Adrenal gland (tissue), 5 donors: Measurements from ENCODE around the gene MAPK7.

ENCODE experiments used
- POLR2A ChIP-seq, 2 donors: fragments of 450-650 bp; IDR thresholded peaks; one replicate each; pipeline ENCODE4 v1.6.1; 2017; ENCODE audit warnings: antibody characterized with exemption in 2 of 2, mild to moderate bottlenecking in 2 of 2, moderate library complexity in 1 of 2
- TF ChIP-seq, protein P1 (sequence below), 6 experiments: fragments of 450-650 bp in 4 of 6; fragments of 200-600 bp in 2 of 6; sonication (generic) in 1 of 6; IDR thresholded peaks; 1 replicate in 5 of 6; 2 replicates in 1 of 6; pipeline versions ENCODE4 v1.5.1 to v1.8.0; 2016 to 2021; ENCODE audit warnings: antibody characterized with exemption in 6 of 6, mild to moderate bottlenecking in 2 of 6, moderate library complexity in 1 of 6
- donor health status: DM: no; HTN: no; CAD: no.

DNA sequence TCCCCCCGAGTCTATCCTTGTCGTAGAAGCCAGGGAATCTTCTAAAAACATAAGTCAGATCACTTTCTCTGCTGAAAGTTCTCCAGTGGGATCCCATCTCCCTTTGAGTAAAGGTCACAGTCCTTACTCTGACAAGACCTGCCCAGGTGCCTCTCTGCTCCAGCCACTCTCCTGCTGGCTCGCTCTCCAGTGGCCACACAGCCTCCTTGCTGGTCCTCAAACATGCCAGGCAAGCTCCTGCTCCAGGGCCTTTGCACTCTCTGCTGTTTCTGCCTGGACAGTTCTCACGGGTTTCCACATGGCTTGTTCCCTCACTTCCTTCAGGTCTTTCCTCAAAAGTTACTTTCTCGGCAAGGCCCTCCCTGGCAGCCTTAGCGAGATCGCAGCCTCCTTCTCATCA lies 19.1 kb upstream of the MAPK7 start:
- TF ChIP-seq, protein P1, sequence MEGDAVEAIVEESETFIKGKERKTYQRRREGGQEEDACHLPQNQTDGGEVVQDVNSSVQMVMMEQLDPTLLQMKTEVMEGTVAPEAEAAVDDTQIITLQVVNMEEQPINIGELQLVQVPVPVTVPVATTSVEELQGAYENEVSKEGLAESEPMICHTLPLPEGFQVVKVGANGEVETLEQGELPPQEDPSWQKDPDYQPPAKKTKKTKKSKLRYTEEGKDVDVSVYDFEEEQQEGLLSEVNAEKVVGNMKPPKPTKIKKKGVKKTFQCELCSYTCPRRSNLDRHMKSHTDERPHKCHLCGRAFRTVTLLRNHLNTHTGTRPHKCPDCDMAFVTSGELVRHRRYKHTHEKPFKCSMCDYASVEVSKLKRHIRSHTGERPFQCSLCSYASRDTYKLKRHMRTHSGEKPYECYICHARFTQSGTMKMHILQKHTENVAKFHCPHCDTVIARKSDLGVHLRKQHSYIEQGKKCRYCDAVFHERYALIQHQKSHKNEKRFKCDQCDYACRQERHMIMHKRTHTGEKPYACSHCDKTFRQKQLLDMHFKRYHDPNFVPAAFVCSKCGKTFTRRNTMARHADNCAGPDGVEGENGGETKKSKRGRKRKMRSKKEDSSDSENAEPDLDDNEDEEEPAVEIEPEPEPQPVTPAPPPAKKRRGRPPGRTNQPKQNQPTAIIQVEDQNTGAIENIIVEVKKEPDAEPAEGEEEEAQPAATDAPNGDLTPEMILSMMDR (IDR thresholded peaks at IDR 0.05): no peak
- no peak for TF ChIP-seq POLR2A (IDR thresholded peaks at IDR 0.05)
